Measurements from ENCODE around the gene SNTB2.
A peak's percentile ranks its signal among the peaks of the same experiment; 100 is the strongest.

DNA sequence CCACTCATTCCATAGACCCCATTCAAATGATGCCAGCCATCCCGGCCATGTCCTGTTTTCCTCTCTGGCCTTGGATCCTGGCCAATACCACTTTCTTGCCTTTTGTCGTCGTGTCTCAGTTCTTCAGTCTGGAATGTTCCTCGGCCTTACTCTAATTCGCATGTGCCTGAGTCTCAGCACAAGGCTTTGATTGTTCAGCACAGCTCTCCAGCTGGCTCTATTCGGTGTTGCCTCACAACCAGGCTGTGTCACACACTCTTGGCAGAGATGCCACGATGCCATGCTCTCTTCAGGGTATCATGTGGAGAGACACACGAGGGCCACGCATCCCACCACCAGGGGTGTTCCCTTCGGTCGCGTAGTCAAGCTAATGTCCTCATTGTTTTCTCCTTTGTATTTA, 122.4 kb downstream of the SNTB2 start:
- TF ChIP-seq CTCF (IDR thresholded peaks at IDR 0.05) (no peak), POLR2A (IDR thresholded peaks at IDR 0.05) (no peak), POLR2AphosphoS5 (IDR thresholded peaks at IDR 0.05) (peak in 1 of 3 donors; percentile 6), EP300 (IDR thresholded peaks at IDR 0.05; ENCODE audit: low read depth) (no peak)
